SK-N-SH treated with all-trans-retinoic acid at 6 μM for 48 hours (cell line): ENCODE data around the gene SIRT7.

Source experiments
- PATZ1 ChIP-seq: fragments of 250-450 bp; sonication (Bioruptor Pico); IDR thresholded peaks from 2 replicates; pipeline ENCODE4 v1.8.0; 2020; ENCODE audit warnings: mild to moderate bottlenecking, moderate library complexity, borderline replicate concordance
- POU6F1 ChIP-seq: fragments of 250-450 bp; sonication (Bioruptor Pico); IDR thresholded peaks from 2 replicates; pipeline ENCODE4 v1.8.0; 2021; ENCODE audit warnings: low read depth, mild to moderate bottlenecking, moderate library complexity, borderline replicate concordance
- TSHZ2 ChIP-seq: fragments of 250-450 bp; sonication (Bioruptor Pico); IDR thresholded peaks from 2 replicates; pipeline ENCODE4 v1.5.0; 2020; ENCODE audit warnings: mild to moderate bottlenecking, moderate library complexity
- ZC3H10 ChIP-seq: fragments of 250-450 bp; sonication (Bioruptor Pico); IDR thresholded peaks from 2 replicates; pipeline ENCODE4 v1.5.1; 2021; ENCODE audit warnings: mild to moderate bottlenecking, moderate library complexity
- ZFP3 ChIP-seq: fragments of 250-450 bp; sonication (Bioruptor Pico); IDR thresholded peaks from 2 replicates; pipeline ENCODE4 v1.5.0; 2020; ENCODE audit warnings: mild to moderate bottlenecking, moderate library complexity
- ZNF565 ChIP-seq: fragments of 450-650 bp; formaldehyde crosslinking; conservative IDR thresholded peaks from 2 replicates; pipeline ENCODE4 v1.5.0; 2020; ENCODE audit warnings: low read depth, mild to moderate bottlenecking, moderate library complexity
- ZNF70 ChIP-seq: fragments of 450-650 bp; formaldehyde crosslinking; IDR thresholded peaks from 2 replicates; pipeline ENCODE4 v1.5.0; 2020; ENCODE audit warnings: mild to moderate bottlenecking, moderate library complexity
- TF ChIP-seq, protein P1 (sequence below): fragments of 250-450 bp; sonication (Bioruptor Pico); IDR thresholded peaks from 2 replicates; pipeline ENCODE4 v1.5.1; 2021; ENCODE audit warnings: mild to moderate bottlenecking, moderate library complexity

GRCh38 chr17:81888105-81888987, 29.6 kb downstream of the SIRT7 start:
- TF ChIP-seq ZNF565 (CRISPR knock-in tag) = no peak
- TF ChIP-seq, protein P1, sequence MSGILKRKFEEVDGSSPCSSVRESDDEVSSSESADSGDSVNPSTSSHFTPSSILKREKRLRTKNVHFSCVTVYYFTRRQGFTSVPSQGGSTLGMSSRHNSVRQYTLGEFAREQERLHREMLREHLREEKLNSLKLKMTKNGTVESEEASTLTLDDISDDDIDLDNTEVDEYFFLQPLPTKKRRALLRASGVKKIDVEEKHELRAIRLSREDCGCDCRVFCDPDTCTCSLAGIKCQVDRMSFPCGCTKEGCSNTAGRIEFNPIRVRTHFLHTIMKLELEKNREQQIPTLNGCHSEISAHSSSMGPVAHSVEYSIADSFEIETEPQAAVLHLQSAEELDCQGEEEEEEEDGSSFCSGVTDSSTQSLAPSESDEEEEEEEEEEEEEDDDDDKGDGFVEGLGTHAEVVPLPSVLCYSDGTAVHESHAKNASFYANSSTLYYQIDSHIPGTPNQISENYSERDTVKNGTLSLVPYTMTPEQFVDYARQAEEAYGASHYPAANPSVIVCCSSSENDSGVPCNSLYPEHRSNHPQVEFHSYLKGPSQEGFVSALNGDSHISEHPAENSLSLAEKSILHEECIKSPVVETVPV (CRISPR knock-in tag) = no peak
- TF ChIP-seq ZC3H10 (CRISPR knock-in tag) = no peak
- TF ChIP-seq POU6F1 (CRISPR knock-in tag) = no peak
- no peak for TF ChIP-seq TSHZ2 (CRISPR knock-in tag)
- no peak for TF ChIP-seq ZFP3 (CRISPR knock-in tag)
- no peak for TF ChIP-seq ZNF70 (CRISPR knock-in tag)
- TF ChIP-seq PATZ1 (CRISPR knock-in tag) = no peak
